Activated CD4-positive, alpha-beta T cell treated with anti-CD3 and anti-CD28 coated beads, Interleukin-2, amount 10 ng/mL, durations not matched to agents 24 days and 14 days (primary cell): ENCODE measurements around the gene VRK2. TPM values are rescaled to one million over a fixed set of nuclear protein-coding genes. Genes with fewer than 3 reads are reported as not detected.
"Not testable (repeated sequence)": the region's sequence is repeated elsewhere in the genome, so short reads cannot be mapped to it uniquely, and the experiment has no call there.

Source experiments
- DNase-seq: peaks from one replicate; pipeline ENCODE4 v3.0.0; 2022
- H3K27ac Mint-ChIP-seq: one replicate; pipeline ENCODE4 v1.8.0; 2022; ENCODE audit warnings: mild to moderate bottlenecking, mixed read lengths
- H3K27me3 Mint-ChIP-seq: one replicate; pipeline ENCODE4 v1.8.0; 2022; ENCODE audit warnings: mixed read lengths
- H3K36me3 Mint-ChIP-seq: one replicate; pipeline ENCODE4 v1.8.0; 2022; ENCODE audit warnings: low read depth, mild to moderate bottlenecking, mixed read lengths
- H3K4me1 Mint-ChIP-seq: one replicate; pipeline ENCODE4 v1.8.0; 2021; ENCODE audit warnings: mixed read lengths
- H3K4me3 Mint-ChIP-seq: one replicate; pipeline ENCODE4 v1.8.0; 2022; ENCODE audit warnings: mild to moderate bottlenecking, moderate library complexity, mixed read lengths
- H3K9me3 Mint-ChIP-seq: one replicate; pipeline ENCODE4 v1.8.0; 2021; ENCODE audit warnings: mixed read lengths
- intact Hi-C: fragments of 100-400 bp; cut with micrococcal nuclease; formaldehyde crosslinking; loops from one replicate; pipeline ENCODE4 v1.15.1; 2023
- total RNA-seq: library from RNA; stranded (reverse); gene quantifications from 2 replicates; pipeline ENCODE4 v1.2.3, GENCODE V29; 2022

Gene VRK2
- total RNA-seq, 1 donor from 2014 or later: 22.0 TPM

- Mint-ChIP-seq H3K4me3 (no peak overlapping the region), H3K9me3 (no peaks in the 10 kb centered on the region), H3K4me1 (peaks cover 10% of the 10 kb centered on the region), H3K27me3 (no peaks in the 10 kb centered on the region), H3K27ac (no peak overlapping the region), H3K36me3 (peaks cover 2% of the 10 kb centered on the region)
- intact Hi-C loops: loop anchor here (5.0 kb wide), 2 partner anchors 40 to 60 kb away; partner anchors contain the start of gene VRK2
- DNase-seq: no peak
Observed at GRCh38 chr2:58106896-58107295, 60.3 kb downstream of the VRK2 start.

DNA sequence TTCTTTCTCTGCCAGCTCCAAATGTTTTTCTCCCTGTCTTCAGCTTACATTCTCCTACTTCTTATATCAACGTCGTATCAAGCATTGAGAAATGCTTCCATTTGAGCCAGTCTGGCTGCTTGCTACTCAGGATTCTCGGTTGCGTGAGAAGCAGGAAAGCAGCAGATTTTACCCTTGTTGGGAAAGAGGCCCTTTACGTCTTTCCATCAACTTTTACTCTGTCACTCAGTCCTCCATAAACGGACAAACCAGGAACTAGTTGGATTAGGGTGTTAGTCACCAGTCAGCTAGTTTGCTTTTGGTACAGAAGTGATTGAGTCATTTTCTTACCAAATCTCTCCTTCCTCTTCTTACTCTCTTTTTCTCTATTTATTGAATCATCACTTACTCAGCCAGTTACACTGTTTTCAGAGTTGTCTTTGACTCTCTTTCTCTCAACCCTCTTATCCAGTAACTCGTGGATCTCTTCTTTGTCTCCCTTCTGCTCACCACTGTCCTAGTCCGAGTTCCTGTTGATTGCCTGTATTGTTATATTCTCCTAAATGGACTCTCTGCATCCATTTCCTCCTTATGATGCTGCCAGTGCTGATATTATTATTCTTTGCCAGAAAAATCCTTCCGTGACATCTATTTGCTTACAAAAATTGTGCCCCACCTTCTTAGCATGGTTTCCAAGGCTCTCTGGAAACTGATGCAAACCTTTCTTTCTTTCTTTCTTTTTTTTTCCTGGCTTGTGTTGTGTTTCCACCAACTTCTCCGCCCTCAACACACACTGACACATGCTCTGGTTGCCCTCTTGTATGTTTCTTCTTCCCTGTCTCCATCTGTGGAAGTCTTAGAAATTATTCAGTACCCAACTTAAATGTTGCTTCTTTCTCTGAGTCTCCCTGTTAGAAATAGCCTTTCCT, 61.5 kb downstream of the VRK2 start:
- DNase-seq: no peak
- peaks cover 10% of the 10 kb centered on the region for H3K4me1 Mint-ChIP-seq
- intact Hi-C loops: loop anchor here (5.0 kb wide), 2 partner anchors 41 to 61 kb away; partner anchors contain the start of gene VRK2
- peak overlapping the region; percentile 46 for H3K27ac Mint-ChIP-seq
- H3K36me3 Mint-ChIP-seq: peaks cover 2% of the 10 kb centered on the region
- no peaks in the 10 kb centered on the region for H3K9me3 Mint-ChIP-seq
- no peak overlapping the region for H3K4me3 Mint-ChIP-seq
- H3K27me3 Mint-ChIP-seq: no peaks in the 10 kb centered on the region

GRCh38 chr2:58109481-58109880, 62.9 kb downstream of the VRK2 start:
- H3K4me1 Mint-ChIP-seq: peaks cover 11% of the 10 kb centered on the region
- H3K4me3 Mint-ChIP-seq: no peak overlapping the region
- no peak for DNase-seq
- no peak overlapping the region for H3K27ac Mint-ChIP-seq
- H3K36me3 Mint-ChIP-seq: peaks cover 6% of the 10 kb centered on the region
- no peaks in the 10 kb centered on the region for H3K9me3 Mint-ChIP-seq
- H3K27me3 Mint-ChIP-seq: no peaks in the 10 kb centered on the region
- intact Hi-C loops: loop anchor here (5.0 kb wide), 2 partner anchors 42 to 62 kb away; partner anchors contain the start of gene VRK2

- Mint-ChIP-seq H3K36me3 (peaks cover 6% of the 10 kb centered on the region), H3K4me1 (peaks cover 11% of the 10 kb centered on the region), H3K4me3 (no peak overlapping the region), H3K27me3 (no peaks in the 10 kb centered on the region), H3K27ac (no peak overlapping the region), H3K9me3 (no peaks in the 10 kb centered on the region)
- no peak for DNase-seq
- intact Hi-C loops: no loop called here
Observed at GRCh38 chr2:58110765-58111164, 64.2 kb downstream of the VRK2 start.

- DNase-seq, H3K4me1 Mint-ChIP-seq, H3K27ac Mint-ChIP-seq, H3K4me3 Mint-ChIP-seq, H3K27me3 Mint-ChIP-seq, H3K9me3 Mint-ChIP-seq, intact Hi-C loops, H3K36me3 Mint-ChIP-seq: not testable (repeated sequence)
Observed at GRCh38 chr2:58113563-58113962, 67.0 kb downstream of the VRK2 start.

DNA sequence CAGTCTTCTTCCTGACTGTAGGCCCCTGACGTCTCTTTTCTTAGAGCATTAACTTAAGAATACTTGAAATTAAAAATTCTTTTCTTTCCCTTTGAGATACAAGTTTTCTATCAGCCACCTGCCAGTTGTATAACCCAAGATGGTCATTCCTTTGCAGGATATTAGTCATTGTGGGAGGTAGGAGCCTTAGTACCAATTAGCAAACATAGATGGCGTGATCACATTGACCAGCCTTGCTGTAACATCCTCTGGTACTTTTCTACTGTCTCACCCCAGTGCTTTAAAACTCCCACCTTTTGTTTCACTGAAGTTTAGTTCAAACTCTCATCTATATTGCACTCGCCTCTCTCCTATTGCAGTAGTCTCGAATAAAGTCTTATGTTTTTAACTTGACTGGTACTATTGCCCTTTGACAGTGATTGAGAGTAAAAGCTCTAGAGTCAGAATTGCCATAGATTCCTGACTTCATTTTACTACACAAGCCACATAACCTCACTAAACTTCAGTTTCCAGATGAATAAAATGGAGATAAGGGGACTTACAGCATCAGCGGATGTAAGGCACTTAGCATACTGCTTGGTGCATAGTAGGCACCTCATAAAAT, 74.1 kb downstream of the VRK2 start:
- Mint-ChIP-seq H3K36me3 (peaks cover 20% of the 10 kb centered on the region), H3K4me1 (no peaks in the 10 kb centered on the region), H3K4me3 (no peak overlapping the region), H3K9me3 (peaks cover 4% of the 10 kb centered on the region), H3K27ac (no peak overlapping the region), H3K27me3 (no peaks in the 10 kb centered on the region)
- intact Hi-C loops: loop anchor here (10.0 kb wide), 1 partner anchor 216 kb away; no protein-coding TSS in a partner anchor
- no peak for DNase-seq

GRCh38 chr2:58122040-58122439, 75.4 kb downstream of the VRK2 start:
- Mint-ChIP-seq H3K4me3 (no peak overlapping the region), H3K9me3 (peaks cover 4% of the 10 kb centered on the region), H3K27ac (no peak overlapping the region), H3K27me3 (no peaks in the 10 kb centered on the region), H3K36me3 (peaks cover 22% of the 10 kb centered on the region), H3K4me1 (no peaks in the 10 kb centered on the region)
- DNase-seq: no peak
- intact Hi-C loops: loop anchor here (10.0 kb wide), 1 partner anchor 217 kb away; no protein-coding TSS in a partner anchor

GRCh38 chr2:58122540-58122939, 75.9 kb downstream of the VRK2 start:
- intact Hi-C loops: loop anchor here (10.0 kb wide), 1 partner anchor 218 kb away; no protein-coding TSS in a partner anchor
- no peaks in the 10 kb centered on the region for H3K4me1 Mint-ChIP-seq
- no peaks in the 10 kb centered on the region for H3K27me3 Mint-ChIP-seq
- DNase-seq: no peak
- peaks cover 22% of the 10 kb centered on the region for H3K36me3 Mint-ChIP-seq
- no peak overlapping the region for H3K27ac Mint-ChIP-seq
- peaks cover 4% of the 10 kb centered on the region for H3K9me3 Mint-ChIP-seq
- H3K4me3 Mint-ChIP-seq: no peak overlapping the region

GRCh38 chr2:58127111-58127510, 80.5 kb downstream of the VRK2 start:
- Mint-ChIP-seq H3K9me3 (no peaks in the 10 kb centered on the region), H3K27me3 (no peaks in the 10 kb centered on the region), H3K4me3 (no peak overlapping the region), H3K4me1 (no peaks in the 10 kb centered on the region), H3K27ac (no peak overlapping the region), H3K36me3 (peaks cover 16% of the 10 kb centered on the region)
- no peak for DNase-seq
- intact Hi-C loops: loop anchor here (10.0 kb wide), 1 partner anchor 222 kb away; no protein-coding TSS in a partner anchor

DNA sequence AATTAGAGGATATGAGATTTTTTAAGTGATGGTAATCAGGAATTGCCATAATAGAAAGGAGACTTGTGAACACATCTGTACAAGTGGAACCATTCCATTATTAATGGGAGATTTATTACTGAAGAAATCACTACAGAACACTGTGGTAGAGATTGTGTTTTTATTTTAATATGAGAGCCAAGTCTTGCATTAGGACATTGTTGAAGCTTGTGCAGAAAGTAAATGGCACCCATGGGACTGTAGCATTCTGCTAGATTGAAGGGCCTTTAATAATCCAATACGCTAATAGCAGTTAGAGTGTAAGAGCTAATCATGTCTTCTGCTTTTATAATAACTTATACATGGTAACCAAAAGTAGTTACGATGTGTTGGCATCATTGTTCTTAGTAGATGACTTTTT, 83.6 kb downstream of the VRK2 start:
- no peak for DNase-seq
- intact Hi-C loops: no loop called here
- H3K4me1 Mint-ChIP-seq: no peaks in the 10 kb centered on the region
- no peaks in the 10 kb centered on the region for H3K9me3 Mint-ChIP-seq
- H3K36me3 Mint-ChIP-seq: peaks cover 12% of the 10 kb centered on the region
- no peak overlapping the region for H3K27ac Mint-ChIP-seq
- no peaks in the 10 kb centered on the region for H3K27me3 Mint-ChIP-seq
- H3K4me3 Mint-ChIP-seq: no peak overlapping the region

DNA sequence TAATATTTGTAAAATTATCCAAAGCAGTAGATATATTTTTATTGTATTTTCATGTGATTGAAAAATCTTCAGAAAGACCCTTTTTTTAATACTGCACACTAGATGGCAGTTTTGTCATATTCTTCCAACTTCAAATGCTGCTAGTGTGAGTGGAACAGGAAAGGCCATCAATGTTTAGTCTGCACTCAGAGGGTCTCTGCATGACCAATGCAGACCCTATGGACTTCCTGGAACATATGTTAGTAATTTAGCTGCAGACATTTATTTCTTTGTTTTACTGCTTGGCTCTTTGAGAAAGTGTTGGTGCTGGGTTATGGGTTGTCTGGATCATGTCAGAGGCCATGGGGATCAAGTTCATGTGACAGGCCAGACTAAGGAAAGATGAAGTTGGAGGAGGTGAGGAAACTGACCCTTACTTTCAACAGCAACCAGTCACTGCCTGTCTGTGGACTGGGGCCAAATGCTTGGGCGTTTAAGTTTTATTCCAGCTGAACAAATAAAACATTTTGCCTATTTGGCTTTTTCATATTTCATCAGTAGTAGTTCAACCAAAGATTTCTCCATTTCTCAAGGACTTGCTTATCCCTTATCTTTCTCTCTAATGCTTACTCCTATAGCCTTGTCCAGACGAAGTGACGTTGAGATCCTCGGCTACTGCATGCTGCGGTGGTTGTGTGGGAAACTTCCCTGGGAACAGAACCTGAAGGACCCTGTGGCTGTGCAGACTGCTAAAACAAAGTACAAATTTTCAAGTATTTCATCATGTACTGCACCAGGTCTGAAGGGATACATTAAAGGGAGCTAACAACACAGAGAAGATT, 84.8 kb downstream of the VRK2 start:
- H3K4me1 Mint-ChIP-seq: no peaks in the 10 kb centered on the region
- intact Hi-C loops: no loop called here
- no peak overlapping the region for H3K27ac Mint-ChIP-seq
- H3K36me3 Mint-ChIP-seq: peaks cover 12% of the 10 kb centered on the region
- no peak overlapping the region for H3K4me3 Mint-ChIP-seq
- no peaks in the 10 kb centered on the region for H3K9me3 Mint-ChIP-seq
- no peak for DNase-seq
- no peaks in the 10 kb centered on the region for H3K27me3 Mint-ChIP-seq

DNA sequence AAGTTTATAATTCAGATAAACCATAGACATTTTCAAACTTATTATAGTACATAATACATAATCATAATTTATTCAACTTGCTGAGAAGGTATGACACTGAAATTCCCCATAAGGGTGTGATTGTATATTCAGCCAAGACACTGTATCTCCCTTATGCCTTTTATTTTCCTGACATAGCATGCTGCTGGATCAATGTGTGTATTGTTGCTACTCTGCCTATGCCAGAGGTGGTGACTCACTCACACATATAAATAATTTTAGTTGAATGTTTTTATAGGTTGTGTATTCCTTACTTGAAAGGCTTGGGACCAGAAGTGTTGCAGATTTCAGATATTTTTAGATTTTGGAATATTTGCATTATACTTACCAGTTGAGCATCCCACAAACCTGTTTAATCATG, 86.8 kb downstream of the VRK2 start:
- no peak for DNase-seq
- intact Hi-C loops: no loop called here
- Mint-ChIP-seq H3K27me3 (no peaks in the 10 kb centered on the region), H3K36me3 (peaks cover 12% of the 10 kb centered on the region), H3K9me3 (no peaks in the 10 kb centered on the region), H3K4me1 (no peaks in the 10 kb centered on the region), H3K27ac (no peak overlapping the region), H3K4me3 (no peak overlapping the region)

GRCh38 chr2:58135861-58136260, 89.3 kb downstream of the VRK2 start:
- Mint-ChIP-seq H3K4me3 (no peak overlapping the region), H3K36me3 (peaks cover 15% of the 10 kb centered on the region), H3K4me1 (no peaks in the 10 kb centered on the region), H3K27ac (no peak overlapping the region), H3K27me3 (no peaks in the 10 kb centered on the region), H3K9me3 (no peaks in the 10 kb centered on the region)
- intact Hi-C loops: no loop called here
- DNase-seq: no peak
